ENCODE results near the gene NSG1.
"Not testable (repeated sequence)": the region's sequence is repeated elsewhere in the genome, so short reads cannot be mapped to it uniquely, and the experiment has no call there.

Gene NSG1

GRCh38 chr4:4386736-4387392 lies at the start of gene NSG1:
Gene NSG1 (plus strand): TSS chr4:4387102. CDS start chr4:4387630, 528 bp downstream.
- no peak for DNase-seq (ENCODE audit: low read depth)

DNA sequence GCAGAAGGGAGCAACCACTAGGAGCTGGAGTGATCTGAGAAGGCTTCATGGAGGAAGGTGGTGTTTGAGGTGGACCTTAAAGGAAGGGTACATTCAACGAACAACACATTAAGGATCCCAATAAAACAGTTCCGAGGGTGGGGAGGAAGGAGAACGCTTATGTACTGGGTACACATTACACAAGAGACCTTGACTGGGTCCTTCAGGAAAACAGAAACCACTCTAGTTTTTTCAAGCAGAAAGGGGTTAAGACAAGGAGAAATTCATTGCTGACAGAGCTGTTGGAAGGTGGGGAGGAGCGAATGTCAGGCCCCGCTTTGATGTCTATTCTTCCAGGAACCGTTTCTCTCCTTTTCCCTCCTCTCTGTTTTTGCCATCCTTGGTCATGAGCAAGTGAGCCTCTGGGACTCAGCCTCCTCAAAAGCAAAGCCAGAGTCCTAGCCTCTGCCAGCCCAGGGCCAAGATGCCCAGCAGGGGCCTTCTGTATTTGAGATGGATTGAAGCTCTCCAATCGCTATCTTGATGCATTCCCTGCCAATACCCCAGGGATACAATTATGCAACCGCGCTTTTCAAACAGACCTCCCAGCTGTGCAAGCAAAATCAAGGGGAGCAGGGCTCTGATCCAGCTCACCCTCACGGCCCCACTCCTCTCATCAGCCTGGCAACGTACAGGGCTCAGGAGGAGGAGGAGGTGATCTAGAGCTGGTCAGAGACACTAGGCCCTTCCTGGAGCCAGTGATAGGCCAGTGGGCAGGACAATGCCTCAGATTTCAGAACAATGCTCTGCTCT lies 48.5 kb upstream of the NSG1 start:
- DNase-seq (ENCODE audit: low read depth): no peak

DNA sequence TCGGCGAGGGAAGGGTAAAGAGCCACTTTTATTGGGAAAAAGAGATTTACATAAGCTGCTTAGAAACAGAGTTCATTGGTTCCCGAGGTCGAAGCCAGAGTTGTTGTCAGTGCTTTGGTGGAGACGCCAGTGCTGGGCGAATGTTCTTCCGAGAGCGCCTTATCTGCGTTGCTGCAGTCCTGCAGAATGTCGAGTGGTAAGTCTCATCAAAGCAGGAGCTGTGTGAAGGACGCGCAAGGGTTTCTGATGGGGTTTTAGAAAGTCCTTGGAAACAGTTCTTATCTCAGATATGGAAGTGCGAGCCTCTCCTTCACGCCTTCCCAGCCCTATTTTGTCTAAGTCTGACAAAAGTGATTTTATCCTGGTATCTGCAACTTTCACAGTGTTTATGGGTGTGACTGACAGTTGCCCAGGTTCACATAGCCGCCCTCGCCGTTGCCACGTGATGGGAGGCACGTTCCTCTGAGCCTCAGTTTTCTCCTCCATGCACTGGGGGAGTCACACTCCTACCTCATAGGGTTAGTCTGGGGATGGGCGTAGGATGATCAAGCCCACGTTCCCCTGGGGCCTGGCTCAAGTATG lies 47.3 kb upstream of the NSG1 start:
- DNase-seq (ENCODE audit: low read depth): no peak

- no peak for DNase-seq (ENCODE audit: low read depth)
Observed at GRCh38 chr4:4341861-4342650, 44.8 kb upstream of the NSG1 start.

- DNase-seq (ENCODE audit: low read depth): no peak
Observed at GRCh38 chr4:4343038-4343437, 43.9 kb upstream of the NSG1 start.

DNA sequence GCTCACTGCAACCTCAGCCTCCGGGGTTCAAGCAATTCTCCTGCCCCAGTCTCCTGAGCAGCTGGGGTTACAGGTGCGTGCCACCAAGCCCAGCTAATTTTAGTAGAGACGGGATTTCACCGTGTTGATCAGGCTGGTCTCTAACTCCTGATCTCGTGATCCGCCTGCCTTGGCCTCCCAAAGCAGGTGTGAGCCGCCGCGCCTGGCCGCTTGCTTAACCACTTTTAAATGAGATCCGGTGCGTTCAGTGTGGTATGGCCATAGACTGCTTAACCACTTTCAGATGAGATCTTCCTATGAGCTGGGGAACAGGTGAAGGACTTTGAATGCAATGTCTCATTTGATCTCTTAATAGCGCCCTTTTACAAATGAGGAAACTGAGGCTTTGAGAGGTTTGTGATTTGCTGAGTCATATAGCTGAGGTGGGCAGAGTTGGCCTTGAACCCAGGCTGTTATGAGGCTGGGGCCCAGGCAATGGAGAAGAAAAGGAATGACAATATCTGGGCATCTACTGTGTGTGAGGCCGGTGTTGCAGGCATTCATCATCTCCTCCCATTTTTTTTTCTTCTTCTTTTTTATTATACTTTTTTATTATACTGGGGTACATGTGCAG lies 41.9 kb upstream of the NSG1 start:
- no peak for DNase-seq (ENCODE audit: low read depth)

DNA sequence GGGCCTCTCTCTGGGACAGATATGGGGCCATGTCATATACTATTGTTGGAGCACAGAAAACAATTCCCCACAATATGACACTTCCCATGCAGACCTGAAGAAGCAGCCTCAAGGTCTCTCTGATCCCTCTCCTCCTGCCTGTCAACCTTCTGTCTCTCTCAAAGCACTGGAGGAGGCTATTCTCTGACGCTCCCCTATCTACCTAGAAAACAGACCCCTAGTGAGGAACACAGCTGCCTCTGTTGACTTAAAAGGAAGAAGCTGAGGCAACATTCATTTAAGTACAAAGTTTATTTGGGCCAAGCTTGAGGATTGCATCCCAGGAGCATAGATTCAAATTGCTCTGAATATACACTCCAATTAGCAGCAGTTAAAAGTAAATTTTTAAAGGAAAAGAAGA lies 39.3 kb upstream of the NSG1 start:
- DNase-seq (ENCODE audit: low read depth): no peak

GRCh38 chr4:4348585-4348984 lies 38.3 kb upstream of the NSG1 start:
- DNase-seq (ENCODE audit: low read depth): not testable (repeated sequence)

DNA sequence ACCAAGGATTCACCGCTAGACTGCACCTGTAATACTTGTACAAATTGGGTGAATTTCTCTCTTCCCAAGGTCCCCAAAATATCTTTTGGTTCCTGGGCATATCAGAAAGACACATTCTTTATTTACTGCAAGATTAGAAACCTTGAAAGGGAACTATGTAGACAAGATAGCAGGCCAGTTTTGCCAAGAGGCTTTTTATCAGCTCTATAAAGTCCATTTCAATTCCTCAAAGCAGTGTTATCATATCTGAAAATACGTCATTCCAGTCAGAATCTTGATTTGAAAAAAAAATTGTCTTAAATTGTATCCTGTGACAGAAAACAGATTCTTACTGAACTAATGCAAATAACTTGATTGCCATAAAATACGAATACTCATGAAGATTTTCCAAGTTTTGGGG lies 37.0 kb upstream of the NSG1 start:
- no peak for DNase-seq (ENCODE audit: low read depth)

DNA sequence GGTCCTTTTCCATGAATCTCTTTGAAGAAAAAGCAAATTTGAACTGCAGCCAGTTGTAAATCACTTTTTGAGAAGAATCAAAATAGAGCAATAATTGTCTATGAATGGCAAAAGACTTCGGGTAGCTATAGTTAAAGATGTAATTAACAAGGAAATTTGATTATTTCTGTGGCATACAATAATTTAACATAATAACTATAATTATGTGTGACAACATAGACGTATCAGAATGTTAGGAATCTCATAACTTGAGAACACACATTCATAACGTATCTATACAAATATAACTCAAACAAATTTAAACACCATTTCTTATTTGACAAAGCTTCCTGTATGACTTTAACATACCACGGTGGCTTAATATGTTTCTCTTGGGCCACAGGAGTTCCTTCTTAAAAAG lies 36.0 kb upstream of the NSG1 start:
- DNase-seq (ENCODE audit: low read depth): no peak

- DNase-seq (ENCODE audit: low read depth): no peak
Observed at GRCh38 chr4:4355302-4355701, 31.6 kb upstream of the NSG1 start.

DNA sequence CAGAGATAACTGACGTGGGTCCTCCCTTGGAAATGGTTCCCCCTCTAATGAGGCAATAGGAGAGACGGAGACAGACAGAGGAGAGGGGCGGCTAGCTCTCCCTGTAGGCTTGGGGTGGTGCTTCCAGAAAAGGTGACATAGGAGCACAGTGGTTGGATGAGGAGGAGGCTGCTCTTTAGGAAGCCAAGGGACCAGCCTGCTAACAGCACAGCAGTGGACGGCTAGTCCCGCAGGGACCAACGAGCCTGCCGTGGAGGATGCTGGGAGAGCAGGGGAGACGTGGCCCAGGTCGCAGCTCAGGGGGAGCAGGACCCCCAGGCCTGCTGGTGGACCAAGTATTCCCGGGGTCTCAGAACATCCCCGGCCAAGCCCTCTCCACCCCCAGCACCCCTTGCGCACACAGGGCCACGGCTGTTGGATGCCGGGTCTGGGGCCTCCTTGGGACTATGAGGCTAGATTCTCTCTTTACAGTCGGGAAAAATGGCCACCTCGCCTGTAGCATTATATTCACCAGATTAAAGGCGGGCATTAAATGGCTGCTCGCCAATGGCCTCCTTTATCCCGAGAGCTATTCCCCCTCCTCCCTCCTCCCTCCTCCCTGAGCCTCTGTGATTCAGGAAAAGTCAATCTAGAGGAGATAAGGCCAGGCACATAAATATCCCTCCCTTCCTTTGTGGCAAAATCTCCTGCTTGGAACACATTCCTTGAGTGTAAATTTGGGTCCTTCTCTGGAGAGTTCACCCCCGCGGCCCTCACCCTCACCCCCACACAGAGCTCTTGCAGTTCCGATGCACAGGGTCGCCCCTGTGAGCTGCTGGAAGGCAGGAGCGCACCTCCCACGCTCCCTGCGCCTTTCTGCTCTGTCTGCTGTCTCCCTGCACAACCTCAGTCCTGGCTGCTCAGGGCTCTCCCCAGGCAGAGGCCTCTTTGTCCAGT lies 30.5 kb upstream of the NSG1 start:
- no peak for DNase-seq (ENCODE audit: low read depth)

DNA sequence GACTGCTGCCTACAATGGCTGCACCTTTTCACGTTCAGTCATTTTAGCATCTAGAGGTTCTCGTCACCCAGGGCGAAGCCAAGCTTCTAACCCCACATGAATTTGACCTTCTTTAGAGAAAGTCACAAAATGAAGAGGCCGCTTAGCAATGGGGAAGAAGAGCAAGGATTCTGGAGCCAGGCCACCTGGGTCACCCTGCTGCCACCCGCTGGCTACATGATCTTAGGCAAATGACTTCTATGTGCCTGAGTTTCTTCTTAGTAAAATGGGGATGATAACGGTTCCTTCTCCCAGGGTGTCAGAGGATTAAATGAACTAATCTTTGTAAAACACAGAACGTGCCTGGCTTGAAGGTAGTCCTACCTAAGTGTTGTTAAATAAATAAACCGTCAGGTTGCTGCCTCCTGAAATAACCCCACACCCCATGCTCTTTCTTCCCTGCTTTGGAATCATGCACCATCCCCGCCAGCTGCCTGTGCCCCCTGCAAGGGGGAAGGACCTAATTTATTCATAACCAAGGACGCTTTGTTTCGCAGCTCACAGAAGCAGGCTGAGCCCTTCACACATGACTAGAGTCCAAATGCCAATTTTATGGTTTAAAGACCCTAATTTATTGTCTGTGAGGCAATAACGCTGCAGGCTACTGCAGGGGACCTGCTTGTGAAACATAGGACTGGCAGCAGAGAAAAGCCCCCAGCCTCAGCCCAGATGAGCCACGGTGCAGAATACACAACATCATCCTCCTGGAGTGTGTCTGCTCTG lies 28.6 kb upstream of the NSG1 start:
- DNase-seq (ENCODE audit: low read depth): no peak

DNA sequence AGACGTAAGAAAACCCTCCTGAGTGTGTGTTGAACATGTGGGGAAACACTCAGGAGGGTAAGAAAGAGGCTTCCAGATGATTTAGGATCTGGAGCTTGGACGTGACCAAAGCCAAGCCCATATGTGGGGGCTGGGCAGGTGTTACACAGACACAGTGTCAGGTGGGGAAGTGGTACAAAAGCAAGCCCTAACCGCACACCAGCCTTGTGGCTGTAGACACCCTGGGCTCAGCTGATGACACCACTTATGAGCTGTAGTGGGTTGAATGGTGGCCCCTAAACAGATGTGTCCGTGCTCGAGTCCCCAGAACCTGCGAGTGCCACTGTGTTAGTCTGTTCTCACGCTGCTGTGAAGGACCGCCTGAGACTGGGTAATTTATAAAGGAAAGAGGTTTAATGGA lies 25.0 kb upstream of the NSG1 start:
- DNase-seq (ENCODE audit: low read depth): no peak

- no peak for DNase-seq (ENCODE audit: low read depth)
Observed at GRCh38 chr4:4362991-4363697, 23.8 kb upstream of the NSG1 start.

GRCh38 chr4:4364061-4364460 lies 22.8 kb upstream of the NSG1 start:
- no peak for DNase-seq (ENCODE audit: low read depth)

DNA sequence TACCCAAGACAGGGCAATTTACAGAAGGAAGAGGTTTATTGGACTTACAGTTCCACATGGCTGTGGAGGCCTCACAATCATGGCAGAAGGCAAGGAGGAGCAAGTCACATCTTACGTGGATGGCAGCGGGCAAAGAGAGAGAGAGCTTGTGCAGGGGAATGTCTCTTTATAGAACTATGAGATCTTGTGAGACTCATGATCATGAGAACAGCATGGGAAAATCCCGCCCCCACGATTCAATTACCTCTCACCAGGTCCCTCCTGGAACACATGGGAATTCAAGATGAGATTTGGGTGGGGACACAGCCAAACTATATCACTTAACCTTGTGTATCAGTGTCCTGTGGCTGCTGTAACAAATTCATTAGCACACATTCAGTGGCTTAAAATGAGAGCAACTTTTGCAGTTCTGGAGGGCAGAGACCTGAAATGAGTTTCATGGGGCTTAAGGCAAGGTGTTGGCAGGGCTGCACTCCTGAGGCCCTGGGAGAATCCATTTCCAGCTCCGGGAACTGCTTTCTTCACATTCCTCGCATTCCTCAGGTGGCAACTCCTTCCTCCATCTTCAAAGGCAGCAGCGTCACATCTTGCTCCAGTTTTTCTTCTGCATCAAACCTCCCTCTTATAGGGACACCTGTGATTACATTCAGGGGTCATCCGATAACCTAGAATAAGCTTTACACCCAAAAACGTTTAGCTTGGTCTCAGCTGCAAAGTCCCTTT lies 22.3 kb upstream of the NSG1 start:
- DNase-seq (ENCODE audit: low read depth): no peak

DNA sequence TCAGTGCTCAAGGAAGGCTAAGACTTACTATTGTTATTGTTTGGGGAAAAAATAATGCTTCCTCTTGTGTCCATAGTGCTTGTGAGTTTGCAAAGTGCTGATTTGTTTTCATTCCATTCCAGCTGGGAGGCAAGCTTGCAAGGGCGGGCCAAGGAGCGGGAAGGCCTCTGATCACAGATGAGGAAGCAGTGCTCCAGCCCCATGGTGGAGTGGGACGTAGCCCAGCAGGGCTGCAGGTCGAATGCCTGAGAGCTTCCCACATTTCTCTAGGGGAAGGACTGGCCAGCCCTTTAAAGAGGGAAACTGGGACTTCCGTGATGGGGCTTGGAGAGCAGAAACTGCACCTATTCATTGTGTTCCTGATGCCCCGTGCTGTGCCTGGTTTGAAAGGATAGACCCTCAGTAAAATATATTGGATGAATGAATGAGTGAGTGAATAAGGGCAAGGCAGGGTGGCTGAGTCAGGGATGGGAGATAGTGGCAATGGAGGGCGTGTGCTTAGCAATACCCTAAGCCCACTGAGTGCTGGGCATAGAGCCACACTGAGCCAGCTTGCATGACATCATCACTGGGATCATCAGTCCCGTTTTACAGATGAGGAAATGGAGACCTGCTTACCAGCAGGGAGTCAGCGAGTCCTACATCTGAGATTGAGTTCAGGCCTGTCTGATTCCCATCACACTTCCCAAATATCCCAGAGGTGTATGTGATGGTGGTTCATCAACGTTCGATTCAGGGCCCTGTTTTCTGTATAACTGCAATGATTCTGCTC lies 17.9 kb upstream of the NSG1 start:
- DNase-seq (ENCODE audit: low read depth): no peak

Measured in non-pigmented ciliary epithelial cell (primary cell).